Measurements from ENCODE around the gene OTOP3.

OTOP3 gene

DNA sequence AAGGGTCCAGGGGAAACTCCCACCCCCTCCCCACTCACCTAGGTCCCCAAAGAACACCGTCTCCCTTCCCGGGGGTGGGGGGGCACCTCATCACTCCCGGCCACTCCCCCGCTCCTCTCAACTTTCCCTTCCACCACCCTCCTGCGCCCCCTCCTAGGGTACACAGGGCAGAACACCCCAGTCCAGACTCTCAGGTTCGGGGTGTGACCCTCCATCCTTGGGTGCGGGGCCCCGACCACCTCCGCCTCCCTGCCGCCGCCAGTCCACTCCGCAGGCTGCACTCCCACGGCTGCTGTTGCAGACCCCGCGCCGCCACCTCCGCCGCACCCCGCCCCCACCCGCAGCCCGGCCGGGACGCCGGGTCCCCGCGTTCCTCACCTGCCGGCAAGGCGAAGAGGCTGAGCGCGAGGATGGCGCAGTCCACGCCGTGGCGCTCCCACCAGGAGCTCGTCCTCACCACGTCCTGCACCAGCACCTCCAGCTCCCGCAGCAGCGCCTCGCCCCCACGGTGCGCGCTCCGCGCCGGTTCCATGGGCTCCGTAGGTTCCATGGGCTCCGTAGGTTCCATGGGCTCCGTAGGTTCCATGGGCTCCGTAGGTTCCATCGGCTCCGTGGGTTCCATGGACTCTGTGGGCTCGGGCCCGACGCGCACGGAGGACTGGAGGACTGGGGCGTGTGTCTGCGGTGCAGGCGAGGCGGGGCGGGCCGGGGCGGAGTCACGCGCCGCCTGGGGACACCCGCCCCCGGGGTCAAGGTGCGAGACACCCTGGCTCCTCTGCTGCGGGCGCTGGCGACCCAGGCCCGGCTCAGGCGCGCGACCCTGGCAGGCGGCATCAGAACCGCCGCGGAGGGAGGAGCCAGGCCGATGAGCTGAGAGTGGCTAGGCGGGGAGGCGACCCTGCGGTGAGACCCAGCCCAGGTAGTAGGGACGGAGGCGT lies 42.5 kb upstream of the OTOP3 start, which contains the start of gene FADS6:
FADS6 (minus strand) TSS at position 660 of the 938 bp plus-strand sequence; CDS start at position 622, 38 bp downstream.
- TF ChIP-seq, protein P1, sequence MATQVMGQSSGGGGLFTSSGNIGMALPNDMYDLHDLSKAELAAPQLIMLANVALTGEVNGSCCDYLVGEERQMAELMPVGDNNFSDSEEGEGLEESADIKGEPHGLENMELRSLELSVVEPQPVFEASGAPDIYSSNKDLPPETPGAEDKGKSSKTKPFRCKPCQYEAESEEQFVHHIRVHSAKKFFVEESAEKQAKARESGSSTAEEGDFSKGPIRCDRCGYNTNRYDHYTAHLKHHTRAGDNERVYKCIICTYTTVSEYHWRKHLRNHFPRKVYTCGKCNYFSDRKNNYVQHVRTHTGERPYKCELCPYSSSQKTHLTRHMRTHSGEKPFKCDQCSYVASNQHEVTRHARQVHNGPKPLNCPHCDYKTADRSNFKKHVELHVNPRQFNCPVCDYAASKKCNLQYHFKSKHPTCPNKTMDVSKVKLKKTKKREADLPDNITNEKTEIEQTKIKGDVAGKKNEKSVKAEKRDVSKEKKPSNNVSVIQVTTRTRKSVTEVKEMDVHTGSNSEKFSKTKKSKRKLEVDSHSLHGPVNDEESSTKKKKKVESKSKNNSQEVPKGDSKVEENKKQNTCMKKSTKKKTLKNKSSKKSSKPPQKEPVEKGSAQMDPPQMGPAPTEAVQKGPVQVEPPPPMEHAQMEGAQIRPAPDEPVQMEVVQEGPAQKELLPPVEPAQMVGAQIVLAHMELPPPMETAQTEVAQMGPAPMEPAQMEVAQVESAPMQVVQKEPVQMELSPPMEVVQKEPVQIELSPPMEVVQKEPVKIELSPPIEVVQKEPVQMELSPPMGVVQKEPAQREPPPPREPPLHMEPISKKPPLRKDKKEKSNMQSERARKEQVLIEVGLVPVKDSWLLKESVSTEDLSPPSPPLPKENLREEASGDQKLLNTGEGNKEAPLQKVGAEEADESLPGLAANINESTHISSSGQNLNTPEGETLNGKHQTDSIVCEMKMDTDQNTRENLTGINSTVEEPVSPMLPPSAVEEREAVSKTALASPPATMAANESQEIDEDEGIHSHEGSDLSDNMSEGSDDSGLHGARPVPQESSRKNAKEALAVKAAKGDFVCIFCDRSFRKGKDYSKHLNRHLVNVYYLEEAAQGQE (IDR thresholded peaks at IDR 0.05; ENCODE audit: low read depth), result no peak
- no peak for TF ChIP-seq TEAD4 (IDR thresholded peaks at IDR 0.05)
- TF ChIP-seq, protein P2, sequence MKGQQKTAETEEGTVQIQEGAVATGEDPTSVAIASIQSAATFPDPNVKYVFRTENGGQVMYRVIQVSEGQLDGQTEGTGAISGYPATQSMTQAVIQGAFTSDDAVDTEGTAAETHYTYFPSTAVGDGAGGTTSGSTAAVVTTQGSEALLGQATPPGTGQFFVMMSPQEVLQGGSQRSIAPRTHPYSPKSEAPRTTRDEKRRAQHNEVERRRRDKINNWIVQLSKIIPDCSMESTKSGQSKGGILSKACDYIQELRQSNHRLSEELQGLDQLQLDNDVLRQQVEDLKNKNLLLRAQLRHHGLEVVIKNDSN (IDR thresholded peaks at IDR 0.05), result peak; percentile 30; the same call in 1 of the 2 replicates

DNA sequence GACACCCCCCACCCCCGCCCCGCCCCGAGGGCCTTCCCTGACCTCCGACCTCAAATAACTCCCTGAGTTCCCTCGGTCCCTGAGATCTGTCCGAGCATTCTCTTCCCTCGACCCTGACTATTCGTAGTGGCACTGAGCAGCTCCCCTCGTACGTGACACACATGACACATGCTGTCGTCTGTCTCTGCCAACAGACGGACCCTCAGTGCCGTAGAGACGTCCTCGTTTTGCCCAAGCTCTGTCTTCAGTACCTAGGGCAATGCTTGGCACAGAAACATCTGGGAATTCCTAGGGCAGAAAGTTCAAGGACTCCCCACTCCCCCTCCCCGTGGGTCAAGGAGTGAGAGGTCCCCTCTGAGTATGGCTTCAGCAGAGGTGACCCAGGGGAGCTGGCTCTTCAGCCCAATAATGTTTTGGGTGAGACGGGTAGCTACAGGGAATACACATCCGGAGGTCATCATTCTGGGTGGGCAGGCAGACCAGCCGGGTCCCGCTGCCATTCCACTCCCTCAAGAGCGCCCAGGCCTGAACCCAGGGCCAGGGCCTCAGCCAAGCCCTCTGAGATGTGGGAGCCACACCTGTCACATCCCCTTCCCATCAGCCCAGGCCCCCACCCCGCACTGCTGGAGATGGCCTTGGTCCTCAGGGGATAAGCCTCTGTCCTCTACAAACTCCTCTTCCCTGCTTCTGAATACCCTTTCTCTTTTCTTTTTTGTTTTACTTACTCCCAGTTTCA lies 41.6 kb upstream of the OTOP3 start:
- TF ChIP-seq EGR1 (IDR thresholded peaks at IDR 0.05), result no peak
- TF ChIP-seq, protein P1 (IDR thresholded peaks at IDR 0.05; ENCODE audit: low read depth), result no peak
- no peak for TF ChIP-seq CEBPB (IDR thresholded peaks at IDR 0.05)
- TF ChIP-seq EP300 (IDR thresholded peaks at IDR 0.05; ENCODE audit: borderline replicate concordance), result no peak
- TF ChIP-seq NFIC (IDR thresholded peaks at IDR 0.05), result no peak
- no peak for TF ChIP-seq TCF12 (IDR thresholded peaks at IDR 0.05; ENCODE audit: low read depth)
- TF ChIP-seq RAD21 (IDR thresholded peaks at IDR 0.05; ENCODE audit: low read depth), result no peak
- no peak for TF ChIP-seq TEAD4 (IDR thresholded peaks at IDR 0.05)
- TF ChIP-seq, protein P2 (IDR thresholded peaks at IDR 0.05), result no peak
- TF ChIP-seq ZBTB7A (IDR thresholded peaks at IDR 0.05; ENCODE audit: low read depth), result no peak
- TF ChIP-seq CREB1 (IDR thresholded peaks at IDR 0.05; ENCODE audit: low read depth), result no peak
- TF ChIP-seq YY1 (IDR thresholded peaks at IDR 0.05; ENCODE audit: low read depth), result no peak
- no peak for TF ChIP-seq FOXM1 (IDR thresholded peaks at IDR 0.05; ENCODE audit: borderline replicate concordance, low read depth)
- TF ChIP-seq, protein P3, sequence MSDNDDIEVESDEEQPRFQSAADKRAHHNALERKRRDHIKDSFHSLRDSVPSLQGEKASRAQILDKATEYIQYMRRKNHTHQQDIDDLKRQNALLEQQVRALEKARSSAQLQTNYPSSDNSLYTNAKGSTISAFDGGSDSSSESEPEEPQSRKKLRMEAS (IDR thresholded peaks at IDR 0.05), result no peak
- no peak for TF ChIP-seq TAF1 (IDR thresholded peaks at IDR 0.05; ENCODE audit: low read depth)

DNA sequence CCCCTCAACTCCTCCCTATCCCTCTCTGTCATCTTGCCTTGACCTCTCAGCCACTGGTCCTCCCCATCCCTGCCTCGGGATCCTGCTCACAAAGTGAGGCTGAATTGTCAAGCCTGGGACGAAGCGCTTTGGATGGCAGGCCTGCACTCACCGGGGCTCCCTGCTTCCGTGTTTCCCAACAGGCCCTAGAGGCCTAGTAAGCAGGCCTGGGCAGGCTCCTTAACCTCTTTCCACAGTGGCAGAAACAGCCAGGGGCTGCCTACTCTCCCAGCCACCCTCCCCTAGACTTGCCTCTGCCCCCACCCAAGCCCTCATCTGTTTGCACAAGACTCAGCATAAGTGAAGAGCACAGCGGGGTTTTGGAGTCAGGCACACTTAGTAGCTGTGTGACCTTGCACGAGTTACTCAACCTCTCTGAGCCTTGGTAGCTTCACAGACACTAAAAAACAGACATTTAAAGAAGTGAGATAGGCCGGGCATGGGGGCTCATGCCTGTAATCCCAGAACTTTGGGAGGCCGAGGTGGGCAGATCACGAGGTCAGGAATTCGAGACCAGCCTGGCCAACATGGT lies 37.2 kb upstream of the OTOP3 start:
- TF ChIP-seq CREB1 (IDR thresholded peaks at IDR 0.05; ENCODE audit: low read depth) (no peak), TAF1 (IDR thresholded peaks at IDR 0.05; ENCODE audit: low read depth) (no peak), FOXM1 (IDR thresholded peaks at IDR 0.05; ENCODE audit: borderline replicate concordance, low read depth) (no peak), CEBPB (IDR thresholded peaks at IDR 0.05) (no peak), EGR1 (IDR thresholded peaks at IDR 0.05) (no peak), TEAD4 (IDR thresholded peaks at IDR 0.05) (no peak), YY1 (IDR thresholded peaks at IDR 0.05; ENCODE audit: low read depth) (no peak), RAD21 (IDR thresholded peaks at IDR 0.05; ENCODE audit: low read depth) (no peak)
- TF ChIP-seq, protein P2 (IDR thresholded peaks at IDR 0.05), result no peak
- TF ChIP-seq, protein P3 (IDR thresholded peaks at IDR 0.05), result no peak
- TF ChIP-seq, protein P1 (IDR thresholded peaks at IDR 0.05; ENCODE audit: low read depth), result no peak

Data from Ishikawa (cell line).